ENCODE results near the gene ITPR1. TPM values are rescaled to one million over a fixed set of nuclear protein-coding genes. Genes with fewer than 3 reads are reported as not detected.
"Not testable (repeated sequence)": the region's sequence is repeated elsewhere in the genome, so short reads cannot be mapped to it uniquely, and the experiment has no call there.

Gene ITPR1
- polyA plus RNA-seq: 38.3 TPM

GRCh38 chr3:4493014-4493940 lies at the start of gene ITPR1:
Gene ITPR1, plus strand, starts transcription at chr3:4493348. Its CDS starts 23,144 bp downstream, at chr3:4516492.
- H3K27me3 Mint-ChIP-seq: no peaks in the 10 kb centered on the region
- peaks cover 32 to 40% (median 35%) of the 10 kb centered on the region in 3 donors for H3K4me1 Mint-ChIP-seq
- H3K9me3 Mint-ChIP-seq: no peaks in the 10 kb centered on the region
- peak within 1 kb of the TSS; percentile 87 to 99 (median 98) for H3K4me3 Mint-ChIP-seq
- H3K36me3 Mint-ChIP-seq: peaks cover 4% of the 10 kb centered on the region
- H3K27ac Mint-ChIP-seq: peak within 1 kb of the TSS; percentile 87 to 96 (median 96)

DNA sequence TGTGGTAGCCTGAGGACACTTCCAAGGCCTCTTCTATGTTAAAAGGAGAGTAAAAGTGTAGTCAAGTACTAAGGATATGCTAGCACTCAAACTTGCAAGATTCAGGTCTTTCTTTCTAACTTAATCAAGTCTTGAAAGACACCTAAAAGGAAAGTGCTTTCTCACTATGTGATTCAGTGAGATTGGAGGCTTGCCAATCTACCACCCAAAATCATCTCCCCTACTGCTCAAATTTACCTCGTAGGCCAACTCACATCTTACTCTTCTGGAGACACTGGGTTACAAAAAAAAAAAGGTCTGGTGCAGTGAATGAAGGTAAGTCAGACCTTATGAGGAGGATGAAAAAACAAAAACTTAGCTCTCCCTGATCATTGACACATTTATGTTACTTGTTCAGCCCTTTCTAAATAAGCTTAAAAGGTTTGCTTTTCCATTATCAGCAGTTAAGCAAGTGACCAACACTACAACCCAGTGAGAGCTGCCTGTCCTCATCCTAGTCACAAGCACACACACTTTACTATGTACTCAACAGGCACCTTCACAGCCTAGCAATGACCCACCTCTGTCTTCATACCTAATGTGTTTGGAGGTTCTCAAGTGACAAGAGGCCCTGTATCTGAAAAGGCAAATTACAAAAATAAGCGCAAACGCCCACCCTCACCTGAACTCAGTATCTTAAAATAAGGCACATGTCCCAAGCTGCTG lies 45.7 kb upstream of the ITPR1 start:
- H3K27me3 Mint-ChIP-seq: no peaks in the 10 kb centered on the region
- peaks cover 10% of the 10 kb centered on the region for H3K36me3 Mint-ChIP-seq
- H3K9me3 Mint-ChIP-seq: no peaks in the 10 kb centered on the region
- no peak overlapping the region for H3K27ac Mint-ChIP-seq
- H3K4me1 Mint-ChIP-seq: peaks cover 0 to 2% (median 0%) of the 10 kb centered on the region in 3 donors
- no peak overlapping the region for H3K4me3 Mint-ChIP-seq

GRCh38 chr3:4448187-4448586 lies 45.0 kb upstream of the ITPR1 start:
- no peaks in the 10 kb centered on the region for H3K9me3 Mint-ChIP-seq
- H3K4me3 Mint-ChIP-seq: no peak overlapping the region
- no peak overlapping the region for H3K27ac Mint-ChIP-seq
- H3K4me1 Mint-ChIP-seq: peaks cover 0 to 2% (median 0%) of the 10 kb centered on the region in 3 donors
- H3K36me3 Mint-ChIP-seq: peaks cover 10% of the 10 kb centered on the region
- H3K27me3 Mint-ChIP-seq: no peaks in the 10 kb centered on the region

DNA sequence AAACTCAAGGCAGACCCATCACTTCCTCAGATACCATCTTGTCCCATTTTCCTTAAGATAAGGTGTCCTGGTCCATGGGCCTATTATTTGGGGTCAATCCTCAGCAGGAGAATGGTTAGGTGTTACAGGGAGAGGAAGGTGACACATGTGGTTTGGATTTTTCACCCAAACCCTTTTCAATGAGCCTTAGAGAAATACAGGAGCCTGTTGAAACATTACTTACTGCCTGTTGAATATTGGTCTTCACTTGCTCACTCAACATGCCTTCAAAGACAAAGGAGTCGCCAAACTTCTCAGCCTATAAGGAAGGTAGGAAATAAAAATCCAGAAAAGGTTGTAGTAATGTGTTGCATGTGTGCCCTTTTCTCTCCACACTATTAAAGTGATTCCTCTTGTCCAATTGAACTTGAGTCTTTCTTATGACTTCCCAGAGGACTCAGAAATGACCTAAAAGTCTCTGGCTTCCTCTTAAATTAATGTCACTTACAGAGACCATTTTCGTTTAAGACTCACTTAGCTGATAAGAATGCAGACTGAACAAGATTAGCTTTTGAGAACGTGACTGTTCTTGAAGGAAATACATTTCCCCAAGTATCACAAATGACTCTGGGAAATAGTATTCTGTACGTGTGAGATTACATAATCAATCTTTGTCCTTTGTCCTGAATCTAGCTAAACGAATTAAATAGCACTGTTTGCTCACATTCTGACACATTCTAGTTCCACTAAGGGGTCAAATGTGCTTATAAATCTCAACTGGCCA lies 43.9 kb upstream of the ITPR1 start:
- Mint-ChIP-seq H3K4me1 (peaks cover 0 to 2% (median 0%) of the 10 kb centered on the region in 3 donors), H3K36me3 (peaks cover 10% of the 10 kb centered on the region), H3K9me3 (no peaks in the 10 kb centered on the region), H3K4me3 (no peak overlapping the region), H3K27ac (no peak overlapping the region), H3K27me3 (no peaks in the 10 kb centered on the region)

GRCh38 chr3:4454142-4454541 lies 39.0 kb upstream of the ITPR1 start:
- H3K36me3 Mint-ChIP-seq: peaks cover 6% of the 10 kb centered on the region
- H3K4me1 Mint-ChIP-seq: peaks cover 0 to 4% (median 0%) of the 10 kb centered on the region in 3 donors
- no peaks in the 10 kb centered on the region for H3K27me3 Mint-ChIP-seq
- H3K4me3 Mint-ChIP-seq: no peak overlapping the region
- no peaks in the 10 kb centered on the region for H3K9me3 Mint-ChIP-seq
- H3K27ac Mint-ChIP-seq: no peak overlapping the region

- H3K27ac Mint-ChIP-seq, H3K36me3 Mint-ChIP-seq, H3K9me3 Mint-ChIP-seq, H3K4me1 Mint-ChIP-seq, H3K27me3 Mint-ChIP-seq, H3K4me3 Mint-ChIP-seq: not testable (repeated sequence)
These were observed 36.4 kb upstream of the ITPR1 start for GRCh38 chr3:4456780-4457179.

- peaks cover 3 to 5% (median 4%) of the 10 kb centered on the region in 3 donors for H3K4me1 Mint-ChIP-seq
- no peak overlapping the region for H3K4me3 Mint-ChIP-seq
- H3K27ac Mint-ChIP-seq: no peak overlapping the region
- no peaks in the 10 kb centered on the region for H3K9me3 Mint-ChIP-seq
- H3K27me3 Mint-ChIP-seq: no peaks in the 10 kb centered on the region
- H3K36me3 Mint-ChIP-seq: peaks cover 3% of the 10 kb centered on the region
These were observed 34.2 kb upstream of the ITPR1 start for GRCh38 chr3:4458961-4459360.

- H3K4me3 Mint-ChIP-seq: no peak overlapping the region
- no peaks in the 10 kb centered on the region for H3K9me3 Mint-ChIP-seq
- H3K27ac Mint-ChIP-seq: no peak overlapping the region
- no peaks in the 10 kb centered on the region for H3K27me3 Mint-ChIP-seq
- peaks cover 3% of the 10 kb centered on the region for H3K36me3 Mint-ChIP-seq
- H3K4me1 Mint-ChIP-seq: peaks cover 3 to 10% (median 4%) of the 10 kb centered on the region in 3 donors
These were observed 32.8 kb upstream of the ITPR1 start for GRCh38 chr3:4460334-4460733.

DNA sequence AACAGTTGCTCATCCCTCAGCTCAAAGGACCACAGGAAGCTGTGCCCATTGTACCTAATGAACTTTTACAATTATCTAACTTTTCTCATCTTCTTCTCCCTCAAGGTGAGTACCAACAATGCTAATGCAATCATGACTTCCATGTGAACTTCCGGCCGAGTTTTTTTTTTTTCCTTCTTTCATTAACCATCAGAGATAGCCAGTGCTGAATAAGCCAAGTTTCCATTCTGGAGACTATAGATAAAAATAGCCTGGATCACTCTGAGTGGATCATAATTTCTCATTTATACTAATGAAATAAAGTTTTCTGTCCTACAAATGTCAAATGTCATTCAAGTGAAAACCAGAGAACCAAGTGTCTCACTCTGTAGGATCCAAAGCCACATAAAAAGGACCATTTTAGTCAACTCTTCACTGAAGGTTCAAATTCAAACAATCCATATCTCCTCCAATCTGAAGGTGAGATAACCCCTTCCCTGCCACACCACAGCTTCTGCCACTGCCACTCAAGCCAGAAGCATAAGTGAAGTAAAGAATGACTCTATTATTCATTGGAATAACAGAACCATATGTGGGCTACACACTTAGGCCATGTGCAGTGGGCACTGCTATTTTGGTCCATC lies 31.6 kb upstream of the ITPR1 start:
- Mint-ChIP-seq H3K27me3 (no peaks in the 10 kb centered on the region), H3K9me3 (no peaks in the 10 kb centered on the region), H3K4me3 (no peak overlapping the region), H3K36me3 (peaks cover 3% of the 10 kb centered on the region), H3K27ac (peak overlapping the region in 1 of 3 donors; percentile 47), H3K4me1 (peaks cover 10 to 18% (median 12%) of the 10 kb centered on the region in 3 donors)

- Mint-ChIP-seq H3K36me3 (peaks cover 1% of the 10 kb centered on the region), H3K27me3 (no peaks in the 10 kb centered on the region), H3K27ac (peak overlapping the region in 1 of 3 donors; percentile 51), H3K4me3 (no peak overlapping the region), H3K9me3 (no peaks in the 10 kb centered on the region), H3K4me1 (peaks cover 14 to 27% (median 14%) of the 10 kb centered on the region in 3 donors)
These were observed 30.6 kb upstream of the ITPR1 start for GRCh38 chr3:4462369-4463040.

DNA sequence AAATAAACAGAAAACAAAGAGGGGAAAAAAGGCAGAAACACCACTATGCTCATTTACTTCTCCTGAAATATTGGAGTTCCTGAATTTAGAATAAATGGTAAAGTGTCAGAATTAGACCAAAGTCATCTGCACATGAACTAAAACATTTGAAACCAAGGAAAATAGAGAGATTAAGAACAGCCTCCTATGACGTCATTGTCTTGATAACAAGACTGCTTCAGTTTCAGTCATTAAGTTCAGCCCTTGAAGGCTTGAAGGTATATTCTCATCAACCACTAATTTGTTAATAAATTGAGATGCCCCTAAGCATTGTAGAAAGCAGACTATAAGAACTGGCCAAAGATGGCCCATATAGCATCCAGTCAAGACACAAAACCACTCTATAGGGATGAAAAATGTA lies 28.6 kb upstream of the ITPR1 start:
- H3K27ac Mint-ChIP-seq: peak overlapping the region in 1 of 3 donors; percentile 58

DNA sequence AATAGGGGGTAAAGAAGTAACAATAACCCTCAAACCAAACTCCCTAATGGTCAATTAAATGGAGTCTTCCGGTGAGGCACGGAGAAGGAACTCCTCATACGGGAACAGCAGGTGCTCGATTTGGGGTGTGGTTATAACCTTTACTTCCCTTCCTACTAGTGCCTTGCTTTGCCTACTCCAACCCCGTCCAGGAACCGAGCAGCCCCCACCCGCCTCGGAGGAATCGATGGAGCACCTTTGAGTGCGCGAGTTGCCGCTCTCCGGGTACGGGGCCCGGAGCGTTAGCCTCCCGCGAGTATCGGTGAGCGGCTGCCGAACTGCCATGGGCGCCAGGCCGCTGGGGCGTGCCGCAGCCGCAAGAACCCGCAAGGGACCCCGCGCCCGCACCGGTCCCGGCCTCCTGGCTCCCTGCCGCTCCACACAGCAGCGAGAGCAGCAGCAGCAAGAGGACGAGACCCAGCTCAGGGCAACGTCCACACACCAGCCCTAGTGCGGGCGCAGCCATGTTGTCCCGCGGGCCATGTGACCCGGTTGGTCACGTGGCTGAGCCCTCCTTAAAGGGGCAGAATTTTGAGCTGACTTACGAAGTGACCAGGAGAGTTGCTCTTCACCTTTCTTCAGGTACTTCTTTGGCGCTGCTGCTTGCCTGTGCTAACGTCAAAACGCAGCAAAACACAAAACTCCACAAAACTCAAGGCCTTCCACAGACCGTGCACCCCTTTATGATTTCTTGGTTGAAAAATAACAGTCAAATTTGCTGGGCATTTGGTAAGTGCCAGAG lies 26.2 kb upstream of the ITPR1 start, which contains the start of gene SUMF1:
TSS of gene SUMF1 (minus strand) at position 529 of the 781 bp plus-strand sequence. CDS start at position 505, 24 bp downstream.
- Mint-ChIP-seq H3K9me3 (no peaks in the 10 kb centered on the region), H3K36me3 (no peaks in the 10 kb centered on the region), H3K27me3 (no peaks in the 10 kb centered on the region), H3K27ac (peak within 1 kb of the TSS; percentile 89 to 97 (median 95)), H3K4me3 (peak within 1 kb of the TSS; percentile 89 to 96 (median 94)), H3K4me1 (peaks cover 13 to 28% (median 14%) of the 10 kb centered on the region in 3 donors)

More for the DNA sequence above, 28.6 kb upstream of the ITPR1 start:
- H3K36me3 Mint-ChIP-seq: no peaks in the 10 kb centered on the region
- H3K9me3 Mint-ChIP-seq: no peaks in the 10 kb centered on the region
- peaks cover 14 to 28% (median 14%) of the 10 kb centered on the region in 3 donors for H3K4me1 Mint-ChIP-seq
- no peaks in the 10 kb centered on the region for H3K27me3 Mint-ChIP-seq
- H3K4me3 Mint-ChIP-seq: peak overlapping the region in 2 of 4 donors; percentile 38 to 84

DNA sequence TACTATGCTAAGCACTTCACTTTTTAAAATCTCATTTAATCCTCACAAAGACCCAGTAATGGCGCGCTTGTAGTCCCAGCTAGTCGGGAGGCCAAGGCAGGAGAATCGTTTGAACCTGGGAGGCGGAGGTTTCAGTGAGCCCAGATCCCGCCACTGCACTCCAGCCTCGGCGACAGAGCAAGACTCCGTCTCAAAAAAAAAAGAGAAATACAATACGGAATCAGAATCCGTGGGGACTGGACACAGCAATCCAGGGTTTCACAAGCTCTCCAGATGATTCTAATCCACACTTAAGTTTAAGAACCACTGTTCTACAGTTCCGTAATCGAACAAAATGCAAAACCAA lies 25.7 kb upstream of the ITPR1 start:
- Mint-ChIP-seq H3K9me3 (no peaks in the 10 kb centered on the region), H3K27me3 (no peaks in the 10 kb centered on the region)

More for the DNA sequence above, 25.7 kb upstream of the ITPR1 start:
- Mint-ChIP-seq H3K4me1 (peaks cover 13 to 28% (median 14%) of the 10 kb centered on the region in 3 donors), H3K36me3 (no peaks in the 10 kb centered on the region), H3K27ac (peak overlapping the region; percentile 89 to 97 (median 95)), H3K4me3 (peak overlapping the region; percentile 89 to 96 (median 94))
